SJSA1 (cell line): Measurements from ENCODE around the gene KRT85. TPM values are rescaled to one million over a fixed set of nuclear protein-coding genes. Genes with fewer than 3 reads are reported as not detected.
A peak's percentile ranks its signal among the peaks of the same experiment; 100 is the strongest.

Source experiments
- DNase-seq, 2 experiments: peaks; one replicate each; pipeline ENCODE4 v3.0.0-alpha.2; 2015 to 2020; ENCODE audit warnings: low spot score in 2 of 2, low read depth in 1 of 2
- H3K27ac ChIP-seq: fragments of 250-450 bp; sonication (Bioruptor Pico); 2 replicates; pipeline ENCODE4 v1.5.1; 2020; ENCODE audit warnings: mild to moderate bottlenecking, moderate library complexity
- H3K27me3 ChIP-seq: fragments of 250-450 bp; sonication (Bioruptor Pico); replicated peaks from 2 replicates; pipeline ENCODE4 v1.5.1; 2020; ENCODE audit warnings: mild to moderate bottlenecking, moderate library complexity
- H3K36me3 ChIP-seq: fragments of 250-450 bp; sonication (Bioruptor Pico); 2 replicates; pipeline ENCODE4 v1.5.1; 2020; ENCODE audit warnings: mild to moderate bottlenecking
- H3K4me1 ChIP-seq: fragments of 250-450 bp; sonication (Bioruptor Pico); replicated peaks from 2 replicates; pipeline ENCODE4 v1.6.1; 2021; ENCODE audit warnings: mild to moderate bottlenecking
- H3K4me3 ChIP-seq: fragments of 250-450 bp; sonication (Bioruptor Pico); 2 replicates; pipeline ENCODE4 v1.5.1; 2020; ENCODE audit warnings: mild to moderate bottlenecking
- H3K9me3 ChIP-seq: fragments of 250-450 bp; sonication (Bioruptor Pico); replicated peaks from 2 replicates; pipeline ENCODE4 v1.5.1; 2020; ENCODE audit warnings: mild to moderate bottlenecking
- total RNA-seq: library from RNA; depleted of rRNA; stranded (reverse); fragments of >200 nt; shearing (Covaris generic); gene quantifications from 2 replicates; pipeline ENCODE4 v1.2.3, GENCODE V29; 2014

The KRT85 gene
- total RNA-seq, 1 experiment from 2014 or later, result not detected

DNA sequence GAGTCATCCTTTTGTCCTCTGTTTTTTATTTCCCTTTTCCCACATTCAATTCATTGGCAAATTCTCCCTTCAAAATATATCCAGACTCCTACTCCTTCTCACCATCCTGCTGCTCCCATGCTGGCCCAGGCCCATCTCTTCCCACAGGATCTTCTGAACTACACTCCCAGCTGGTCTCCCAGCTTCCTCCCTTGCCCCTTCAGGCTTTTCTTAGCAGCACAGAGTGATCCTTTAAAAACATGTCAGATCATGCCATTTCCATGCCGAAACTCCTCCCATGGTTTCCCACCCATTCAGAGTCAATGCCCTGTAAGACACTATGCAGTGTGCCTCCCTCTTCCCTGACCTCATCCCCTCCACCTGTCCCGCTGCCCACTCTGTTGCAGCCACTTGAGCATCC lies 20.6 kb upstream of the KRT85 start:
- Histone ChIP-seq H3K36me3 (no peaks in the 10 kb centered on the region), H3K27me3 (peaks cover 38% of the 10 kb centered on the region), H3K4me3 (no peak overlapping the region), H3K4me1 (no peaks in the 10 kb centered on the region), H3K27ac (no peak overlapping the region), H3K9me3 (no peaks in the 10 kb centered on the region)
- DNase-seq, result no peak

- Histone ChIP-seq H3K36me3 (no peaks in the 10 kb centered on the region), H3K27ac (no peak within 1 kb of the TSS), H3K4me1 (no peaks in the 10 kb centered on the region), H3K9me3 (no peaks in the 10 kb centered on the region), H3K27me3 (peaks cover 54% of the 10 kb centered on the region), H3K4me3 (no peak within 1 kb of the TSS)
- no peak for DNase-seq
These were observed 18.0 kb upstream of the KRT85 start, which contains the start of gene KRT84 for GRCh38 chr12:52385226-52385702. Gene KRT84 (minus strand): TSS chr12:52385652. CDS start chr12:52385585, 67 bp downstream.

DNA sequence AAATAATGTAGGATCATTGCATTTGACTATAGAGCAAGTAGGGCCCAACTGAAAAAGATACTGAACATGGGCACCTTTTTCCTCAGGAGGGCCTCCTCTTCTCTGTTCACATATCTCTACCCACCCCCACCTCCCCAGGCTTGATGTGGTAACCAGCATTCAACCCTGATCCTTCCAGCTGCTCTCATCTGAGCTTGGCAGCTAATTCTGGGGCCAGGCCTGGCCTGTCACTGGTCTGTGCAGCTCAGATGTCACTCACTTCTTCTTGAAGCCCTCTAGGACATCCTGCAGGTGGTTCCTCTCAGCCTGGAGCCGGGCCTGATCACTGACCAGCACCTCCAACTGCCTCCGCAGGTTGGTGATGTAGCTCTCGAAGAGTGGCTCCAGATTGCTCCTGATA lies 16.1 kb upstream of the KRT85 start:
- Histone ChIP-seq H3K27ac (no peak overlapping the region), H3K4me1 (no peaks in the 10 kb centered on the region), H3K36me3 (no peaks in the 10 kb centered on the region), H3K4me3 (no peak overlapping the region), H3K9me3 (no peaks in the 10 kb centered on the region), H3K27me3 (peaks cover 42% of the 10 kb centered on the region)
- DNase-seq, result no peak

- no peak overlapping the region for H3K4me3 ChIP-seq
- H3K9me3 ChIP-seq, result no peaks in the 10 kb centered on the region
- H3K36me3 ChIP-seq, result no peaks in the 10 kb centered on the region
- peaks cover 39% of the 10 kb centered on the region for H3K27me3 ChIP-seq
- H3K27ac ChIP-seq, result no peak overlapping the region
- no peak for DNase-seq
- H3K4me1 ChIP-seq, result no peaks in the 10 kb centered on the region
These were observed 15.6 kb upstream of the KRT85 start for GRCh38 chr12:52382854-52383253.

DNA sequence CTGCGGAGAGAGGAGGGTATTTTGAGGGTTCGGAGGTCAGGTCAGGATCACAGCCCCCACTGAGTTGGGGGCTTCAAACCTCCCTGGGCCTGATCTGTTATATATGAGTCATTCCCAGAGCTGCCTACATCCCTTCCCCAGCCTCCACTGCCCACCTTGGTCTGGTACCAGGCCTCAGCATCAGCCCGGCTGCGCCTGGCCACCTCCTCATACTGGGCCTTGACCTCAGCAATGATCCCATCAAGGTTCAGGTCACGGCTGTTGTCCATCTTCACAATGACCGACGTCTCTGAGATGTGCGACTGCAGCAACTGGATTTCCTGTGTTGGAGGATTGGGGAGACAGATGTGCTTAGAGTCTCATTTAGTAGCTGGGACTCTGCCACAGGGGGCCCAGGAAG lies 13.9 kb upstream of the KRT85 start:
- Histone ChIP-seq H3K36me3 (no peaks in the 10 kb centered on the region), H3K9me3 (no peaks in the 10 kb centered on the region), H3K4me3 (no peak overlapping the region), H3K27ac (no peak overlapping the region), H3K4me1 (no peaks in the 10 kb centered on the region), H3K27me3 (peaks cover 25% of the 10 kb centered on the region)
- DNase-seq, result no peak

DNA sequence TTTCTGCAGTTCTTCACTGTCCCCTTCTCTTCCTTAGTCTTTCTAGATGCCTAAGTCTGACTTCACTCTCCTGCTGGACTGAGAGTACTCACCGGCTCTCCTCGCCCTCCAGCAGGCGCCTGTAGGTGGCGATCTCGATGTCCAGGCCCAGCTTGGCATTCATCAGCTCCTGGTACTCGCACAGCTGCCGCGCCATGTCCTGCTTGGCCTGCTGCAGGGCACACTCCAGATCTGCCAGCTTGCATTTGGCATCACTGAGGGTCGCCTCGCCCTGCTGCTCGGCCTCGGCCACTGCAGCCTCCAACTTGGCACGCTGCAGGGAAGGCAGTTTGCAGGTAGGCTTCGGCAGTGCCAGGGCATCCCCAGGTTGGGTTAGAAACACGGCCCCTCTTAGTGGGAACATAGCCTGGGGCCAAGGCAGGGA lies 13.0 kb upstream of the KRT85 start:
- H3K27ac ChIP-seq, result no peak overlapping the region
- H3K9me3 ChIP-seq, result no peaks in the 10 kb centered on the region
- H3K27me3 ChIP-seq, result peaks cover 25% of the 10 kb centered on the region
- no peaks in the 10 kb centered on the region for H3K36me3 ChIP-seq
- H3K4me1 ChIP-seq, result no peaks in the 10 kb centered on the region
- no peak for DNase-seq
- no peak overlapping the region for H3K4me3 ChIP-seq

- no peak for DNase-seq
- no peaks in the 10 kb centered on the region for H3K4me1 ChIP-seq
- peaks cover 25% of the 10 kb centered on the region for H3K27me3 ChIP-seq
- H3K36me3 ChIP-seq, result no peaks in the 10 kb centered on the region
- H3K9me3 ChIP-seq, result no peaks in the 10 kb centered on the region
- no peak overlapping the region for H3K4me3 ChIP-seq
- no peak overlapping the region for H3K27ac ChIP-seq
These were observed 12.3 kb upstream of the KRT85 start for GRCh38 chr12:52379536-52379935.

- no peaks in the 10 kb centered on the region for H3K36me3 ChIP-seq
- H3K27ac ChIP-seq, result no peak overlapping the region
- DNase-seq, result no peak
These were observed 10.8 kb upstream of the KRT85 start for GRCh38 chr12:52378091-52378490.

DNA sequence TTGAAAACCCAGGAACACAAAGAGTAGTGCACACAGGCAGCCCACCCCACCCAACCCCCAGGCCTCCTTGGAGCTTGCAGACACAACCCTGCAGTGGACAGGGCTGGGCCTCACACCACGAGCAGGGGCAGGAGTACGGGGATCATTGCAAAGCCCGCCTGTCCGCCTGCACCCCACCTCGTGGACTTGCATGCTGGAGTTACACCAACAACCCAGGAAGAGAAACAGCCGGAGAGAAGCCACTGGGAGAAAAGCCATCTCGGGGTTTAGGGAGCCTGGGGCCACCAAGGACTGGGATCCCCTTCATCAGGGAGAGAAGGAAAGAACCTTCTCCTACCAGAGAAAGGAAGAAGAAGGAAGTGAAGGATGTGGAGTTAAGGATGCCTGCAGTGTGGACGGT lies 10.0 kb upstream of the KRT85 start:
- Histone ChIP-seq H3K4me3 (no peak overlapping the region), H3K4me1 (no peaks in the 10 kb centered on the region), H3K27ac (no peak overlapping the region), H3K9me3 (no peaks in the 10 kb centered on the region), H3K36me3 (no peaks in the 10 kb centered on the region), H3K27me3 (peaks cover 11% of the 10 kb centered on the region)
- no peak for DNase-seq

More at GRCh38 chr12:52378091-52378490, 10.8 kb upstream of the KRT85 start:
- H3K27me3 ChIP-seq, result peaks cover 17% of the 10 kb centered on the region
- H3K4me1 ChIP-seq, result no peaks in the 10 kb centered on the region
- no peak overlapping the region for H3K4me3 ChIP-seq
- H3K9me3 ChIP-seq, result no peaks in the 10 kb centered on the region

- H3K9me3 ChIP-seq, result no peaks in the 10 kb centered on the region
- H3K36me3 ChIP-seq, result no peaks in the 10 kb centered on the region
- no peak overlapping the region for H3K4me3 ChIP-seq
- peak; percentile 66 to 70 for DNase-seq
- H3K27me3 ChIP-seq, result no peaks in the 10 kb centered on the region
- H3K4me1 ChIP-seq, result no peaks in the 10 kb centered on the region
- H3K27ac ChIP-seq, result no peak overlapping the region
These were observed 5.2 kb upstream of the KRT85 start for GRCh38 chr12:52372216-52373154.

DNA sequence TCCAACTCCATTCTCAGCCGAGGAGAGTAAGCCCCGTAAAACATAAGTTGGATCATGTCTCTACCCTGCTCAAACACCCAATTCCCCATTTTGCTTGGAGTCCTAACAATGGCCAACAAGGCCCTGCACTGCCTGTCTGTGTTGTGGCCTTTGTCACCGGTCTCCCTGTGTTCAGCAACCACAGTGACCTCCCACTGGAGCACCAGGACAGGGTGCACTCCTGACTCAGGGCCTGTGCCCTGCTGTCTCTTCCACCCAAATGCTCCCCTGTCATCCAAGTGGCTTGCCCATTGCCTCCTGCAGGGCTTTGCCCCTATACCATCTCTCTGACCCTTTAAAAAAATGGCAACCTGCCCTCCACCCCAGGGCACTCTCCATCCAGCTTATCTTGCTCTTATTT lies 4.4 kb upstream of the KRT85 start:
- H3K36me3 ChIP-seq, result no peaks in the 10 kb centered on the region
- H3K27ac ChIP-seq, result no peak overlapping the region
- no peaks in the 10 kb centered on the region for H3K27me3 ChIP-seq
- DNase-seq, result no peak
- no peaks in the 10 kb centered on the region for H3K4me1 ChIP-seq
- no peaks in the 10 kb centered on the region for H3K9me3 ChIP-seq
- H3K4me3 ChIP-seq, result no peak overlapping the region

- H3K4me1 ChIP-seq, result no peaks in the 10 kb centered on the region
- no peaks in the 10 kb centered on the region for H3K27me3 ChIP-seq
- no peak for DNase-seq
- no peaks in the 10 kb centered on the region for H3K9me3 ChIP-seq
- no peak overlapping the region for H3K27ac ChIP-seq
- H3K4me3 ChIP-seq, result no peak overlapping the region
- no peaks in the 10 kb centered on the region for H3K36me3 ChIP-seq
These were observed 3.8 kb upstream of the KRT85 start for GRCh38 chr12:52370926-52371608.

DNA sequence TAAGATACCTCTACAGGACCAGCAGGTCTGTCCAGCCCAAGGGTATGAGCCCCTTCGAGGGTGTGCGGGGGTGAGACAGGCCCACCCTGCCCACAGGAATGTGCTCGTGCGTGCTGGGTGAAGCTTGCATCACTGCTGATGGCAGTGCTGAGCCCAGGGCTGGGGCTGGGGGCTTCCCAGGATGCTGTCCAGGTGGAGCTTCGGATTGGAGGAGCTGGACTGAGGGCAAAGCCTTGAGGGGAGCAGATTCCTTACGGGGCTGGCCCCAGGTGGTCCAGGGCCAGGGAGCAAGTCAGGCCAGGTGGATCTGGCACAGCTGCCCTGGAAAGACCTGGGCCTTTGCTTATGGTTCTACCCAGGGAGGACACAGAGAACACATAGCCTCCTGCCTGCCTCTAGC lies 2.5 kb upstream of the KRT85 start:
- no peak for DNase-seq
- H3K27ac ChIP-seq, result no peak overlapping the region
- H3K4me1 ChIP-seq, result no peaks in the 10 kb centered on the region
- no peaks in the 10 kb centered on the region for H3K36me3 ChIP-seq
- H3K27me3 ChIP-seq, result no peaks in the 10 kb centered on the region; the same call in 1 of the 2 replicates
- no peaks in the 10 kb centered on the region for H3K9me3 ChIP-seq
- H3K4me3 ChIP-seq, result no peak overlapping the region

GRCh38 chr12:52369211-52369610 lies 1.9 kb upstream of the KRT85 start:
- no peaks in the 10 kb centered on the region for H3K9me3 ChIP-seq
- H3K36me3 ChIP-seq, result no peaks in the 10 kb centered on the region
- no peak overlapping the region for H3K27ac ChIP-seq
- H3K4me1 ChIP-seq, result no peaks in the 10 kb centered on the region
- no peak for DNase-seq
- no peak overlapping the region for H3K4me3 ChIP-seq
- H3K27me3 ChIP-seq, result no peaks in the 10 kb centered on the region; the same call in 1 of the 2 replicates
